Left lung (tissue), 10 donors: Measurements from ENCODE around the gene RAB5IF. TPM values are rescaled to one million over a fixed set of nuclear protein-coding genes. Genes with fewer than 3 reads are reported as not detected.

Source experiments
- ATAC-seq: fragments of 200-7000 bp; cut with Tn5 transposase; one replicate; pipeline ENCODE4 v1.9.1; 2020; ENCODE audit warnings: moderate library complexity
- DNase-seq, 4 donors: peaks; one replicate each; pipeline ENCODE4 v3.0.0-alpha.2; 2013 to 2020
- H3K27ac ChIP-seq, 2 donors: fragments of 200-600 bp; sonication (generic) in 1 of 2; one replicate each; pipeline versions ENCODE4 v1.5.0 to v1.8.0; 2020 to 2021
- H3K27me3 ChIP-seq, 2 donors: fragments of 200-600 bp; sonication (generic) in 1 of 2; one replicate each; pipeline versions ENCODE4 v1.5.0 to v1.8.0; 2020 to 2021
- H3K36me3 ChIP-seq, 2 donors: fragments of 200-600 bp; sonication (generic) in 1 of 2; one replicate each; pipeline versions ENCODE4 v1.5.0 to v1.8.0; 2020 to 2021
- H3K4me1 ChIP-seq, 2 donors: fragments of 200-600 bp; one replicate each; pipeline ENCODE4 v1.8.0; 2021
- H3K4me3 ChIP-seq, 2 donors: fragments of 200-600 bp; sonication (generic) in 1 of 2; one replicate each; pipeline versions ENCODE4 v1.5.0 to v1.8.0; 2020 to 2021; ENCODE audit warnings: mild to moderate bottlenecking in 1 of 2
- H3K9me3 ChIP-seq, 2 donors: fragments of 200-600 bp; sonication (generic) in 1 of 2; one replicate each; pipeline versions ENCODE4 v1.5.0 to v1.8.0; 2020 to 2021
- intact Hi-C, 2 donors: fragments of 100-400 bp; cut with DNase I; formaldehyde crosslinking; loops; one replicate each; pipeline versions ENCODE4 v1.11.2 to v1.14.2; 2022
- polyA plus RNA-seq, 6 donors: library from polyadenylated mRNA; unstranded; fragments of 120-200 nt; gene quantifications; one replicate each; pipeline ENCODE4 v1.2.1, GENCODE V29; 2013; ENCODE audit not compliant: insufficient read length in 6 of 6
- total RNA-seq, 2 donors: library from RNA; stranded (reverse); fragmentation: NEBNext Ultra II Directional; extraction: Animal tissue kit (Norgen Biotek cat#: 25700); gene quantifications; one replicate each; pipeline ENCODE4 v1.2.1, GENCODE V29; 2021
- TF ChIP-seq, protein P1 (sequence below), 2 donors: fragments of 200-600 bp; sonication (generic) in 1 of 2; IDR thresholded peaks; one replicate each; pipeline versions ENCODE4 v1.5.0 to v1.8.0; 2021; ENCODE audit warnings: antibody characterized with exemption in 2 of 2
- donor health status: DM: no; HTN: yes; CAD: no.
- donor health status: DM: no; HTN: no; CAD: no.

RAB5IF gene
- total and polyA plus RNA-seq, 8 donors = 42.2 to 167 (median 48.3) TPM

DNA sequence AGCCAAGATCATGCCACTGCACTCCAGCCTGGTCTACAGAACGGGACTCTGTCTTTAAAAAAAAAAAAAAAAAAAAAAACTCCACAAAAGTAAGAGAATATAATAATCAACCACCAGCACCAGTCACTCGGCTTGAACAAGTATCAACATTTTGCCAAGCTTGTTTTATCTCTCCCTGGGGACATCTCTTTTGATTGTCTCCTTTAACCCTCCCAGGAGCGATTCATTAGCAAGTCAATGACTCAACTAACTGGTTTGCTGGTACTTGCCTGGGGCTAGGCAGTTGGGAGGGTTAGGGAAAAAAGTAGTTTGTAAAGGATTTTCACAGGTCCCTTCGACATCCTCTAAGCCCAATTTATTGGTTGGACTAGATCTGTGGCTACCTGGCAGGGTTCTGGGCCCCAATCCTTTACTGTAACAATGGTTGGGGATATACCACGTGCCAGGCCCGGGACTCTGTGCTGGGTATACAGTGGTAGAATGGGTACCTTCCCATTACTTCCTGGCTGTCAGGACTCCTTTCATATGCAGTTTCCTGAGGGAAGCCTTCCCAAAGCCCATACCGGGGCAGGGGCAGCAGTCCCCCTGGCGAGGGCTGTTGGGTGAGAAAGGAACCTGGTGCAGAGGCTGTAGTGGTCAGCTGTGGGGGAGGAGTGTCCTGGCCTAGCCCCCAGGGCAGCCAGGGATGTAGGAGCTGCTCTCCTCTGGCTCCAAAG is 20.0 kb upstream of the RAB5IF start:
- intact Hi-C loops = no loop called here
- H3K4me3 ChIP-seq = no peak overlapping the region
- TF ChIP-seq, protein P1, sequence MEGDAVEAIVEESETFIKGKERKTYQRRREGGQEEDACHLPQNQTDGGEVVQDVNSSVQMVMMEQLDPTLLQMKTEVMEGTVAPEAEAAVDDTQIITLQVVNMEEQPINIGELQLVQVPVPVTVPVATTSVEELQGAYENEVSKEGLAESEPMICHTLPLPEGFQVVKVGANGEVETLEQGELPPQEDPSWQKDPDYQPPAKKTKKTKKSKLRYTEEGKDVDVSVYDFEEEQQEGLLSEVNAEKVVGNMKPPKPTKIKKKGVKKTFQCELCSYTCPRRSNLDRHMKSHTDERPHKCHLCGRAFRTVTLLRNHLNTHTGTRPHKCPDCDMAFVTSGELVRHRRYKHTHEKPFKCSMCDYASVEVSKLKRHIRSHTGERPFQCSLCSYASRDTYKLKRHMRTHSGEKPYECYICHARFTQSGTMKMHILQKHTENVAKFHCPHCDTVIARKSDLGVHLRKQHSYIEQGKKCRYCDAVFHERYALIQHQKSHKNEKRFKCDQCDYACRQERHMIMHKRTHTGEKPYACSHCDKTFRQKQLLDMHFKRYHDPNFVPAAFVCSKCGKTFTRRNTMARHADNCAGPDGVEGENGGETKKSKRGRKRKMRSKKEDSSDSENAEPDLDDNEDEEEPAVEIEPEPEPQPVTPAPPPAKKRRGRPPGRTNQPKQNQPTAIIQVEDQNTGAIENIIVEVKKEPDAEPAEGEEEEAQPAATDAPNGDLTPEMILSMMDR (IDR thresholded peaks at IDR 0.05) = no peak
- H3K4me1 ChIP-seq = peaks cover 0 to 9% of the 10 kb centered on the region in 2 donors
- no peak overlapping the region for H3K27ac ChIP-seq
- DNase-seq (no peak), ATAC-seq (no peak)
- peaks cover 0 to 33% of the 10 kb centered on the region in 2 donors for H3K36me3 ChIP-seq
- no peaks in the 10 kb centered on the region for H3K27me3 ChIP-seq
- H3K9me3 ChIP-seq = no peaks in the 10 kb centered on the region

DNA sequence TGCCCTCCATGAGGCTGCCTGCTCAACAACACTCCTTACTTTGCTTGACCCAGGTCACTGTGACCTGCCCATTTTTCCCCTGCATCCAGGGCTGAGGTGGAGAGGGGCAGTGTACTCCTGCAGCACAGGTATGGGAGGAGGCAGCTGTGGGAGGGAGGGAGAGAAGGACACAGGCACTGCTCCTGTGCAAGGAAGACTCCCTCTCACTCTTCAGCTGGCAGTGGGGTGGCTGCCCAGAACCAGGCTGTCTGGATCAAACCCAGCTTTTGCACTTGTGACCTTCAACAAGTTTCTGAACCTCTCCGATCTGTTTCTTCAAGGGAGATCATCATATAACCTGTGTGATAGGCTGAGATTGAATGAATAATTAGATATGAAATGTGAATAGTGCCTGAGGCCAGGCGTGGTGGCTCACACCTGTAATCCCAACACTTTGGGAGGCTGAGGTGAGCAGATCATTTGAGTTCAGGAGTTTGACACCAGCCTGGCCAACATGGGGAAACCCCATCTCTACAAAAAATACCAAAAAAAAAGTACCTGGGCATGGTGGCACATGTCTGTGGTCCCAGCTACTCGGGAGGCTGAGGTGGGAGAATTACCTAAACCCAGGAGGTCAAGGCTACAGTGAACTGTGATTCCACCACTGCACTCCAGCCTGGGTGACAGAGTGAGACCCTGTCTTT is 18.1 kb upstream of the RAB5IF start:
- Histone ChIP-seq H3K36me3 (peaks cover 0 to 27% of the 10 kb centered on the region in 2 donors), H3K4me3 (no peak overlapping the region), H3K27me3 (no peaks in the 10 kb centered on the region), H3K27ac (no peak overlapping the region), H3K9me3 (no peaks in the 10 kb centered on the region), H3K4me1 (peaks cover 0 to 9% of the 10 kb centered on the region in 2 donors)
- intact Hi-C loops = no loop called here
- ATAC-seq = no peak
- no peak for DNase-seq
- TF ChIP-seq, protein P1 (IDR thresholded peaks at IDR 0.05) = no peak

DNA sequence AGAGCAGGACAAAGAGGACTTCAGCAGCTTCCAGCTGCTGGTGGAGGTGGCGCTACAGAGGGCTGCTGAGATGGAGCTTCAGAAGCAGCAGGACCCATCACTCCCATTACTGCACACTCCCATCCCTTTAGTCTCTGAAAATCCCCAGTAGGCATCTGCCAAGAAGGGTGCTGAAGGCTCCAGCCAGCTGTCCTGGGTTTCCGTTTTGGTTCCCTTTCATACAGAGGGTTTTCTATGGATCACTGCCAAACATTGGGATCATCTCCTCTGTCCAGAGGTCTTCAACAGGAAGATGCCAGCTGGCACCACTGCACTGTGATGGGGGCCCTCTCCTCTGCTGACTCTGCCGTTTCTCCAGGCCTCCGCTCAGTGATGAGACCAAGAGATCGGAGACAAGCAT is 14.3 kb upstream of the RAB5IF start:
- no peaks in the 10 kb centered on the region for H3K27me3 ChIP-seq
- no peak overlapping the region for H3K4me3 ChIP-seq
- no peaks in the 10 kb centered on the region for H3K9me3 ChIP-seq
- H3K4me1 ChIP-seq = peaks cover 0 to 18% of the 10 kb centered on the region in 2 donors
- H3K27ac ChIP-seq = no peak overlapping the region
- intact Hi-C loops = loop anchor here in 1 of 2 donors (5.0 kb wide), 1 partner anchor 34 kb away; no protein-coding TSS in a partner anchor
- no peak for ATAC-seq
- peaks cover 0 to 20% of the 10 kb centered on the region in 2 donors for H3K36me3 ChIP-seq
- no peak for DNase-seq
- TF ChIP-seq, protein P1 (IDR thresholded peaks at IDR 0.05) = no peak

DNA sequence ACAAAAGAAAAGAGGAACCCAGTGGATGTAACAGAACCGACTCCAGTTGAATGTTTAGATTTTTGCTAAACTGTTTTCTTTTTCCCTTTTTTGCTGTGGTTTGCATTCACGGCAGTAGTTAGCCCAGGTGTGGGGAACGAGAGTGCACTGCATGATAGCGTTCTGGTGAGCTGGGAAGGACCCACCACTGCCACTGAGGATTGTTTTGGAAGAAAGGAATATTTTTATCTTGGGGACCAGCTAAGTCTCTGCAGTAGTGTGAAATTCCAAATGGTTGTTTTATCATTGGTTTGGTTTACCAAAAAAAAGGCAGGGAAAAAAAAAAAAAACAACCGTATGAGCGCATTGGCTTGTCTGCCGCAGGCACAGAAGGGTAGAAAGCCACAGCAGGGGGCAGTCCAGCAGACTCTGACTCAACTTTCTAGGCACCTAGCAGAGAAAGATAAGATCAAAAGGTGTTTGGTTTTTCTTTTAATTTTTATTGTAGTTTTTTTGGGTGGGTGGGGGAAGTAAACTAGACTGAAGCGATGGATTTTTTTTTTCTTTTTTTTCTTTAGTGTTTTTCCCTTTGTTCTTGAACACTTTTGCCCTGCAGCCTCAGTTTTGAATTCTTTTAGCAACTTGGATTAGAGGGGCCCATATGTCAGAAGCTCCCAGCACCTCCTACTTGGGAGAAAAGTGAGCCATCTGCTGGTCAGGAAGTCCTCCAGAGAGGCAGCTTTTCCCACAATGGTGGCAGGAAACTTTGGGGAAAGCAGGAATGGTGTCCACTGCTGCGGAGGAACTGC is 13.5 kb upstream of the RAB5IF start:
- Histone ChIP-seq H3K27ac (peak overlapping the region in 1 of 2 donors; percentile 23), H3K9me3 (no peaks in the 10 kb centered on the region), H3K4me1 (peaks cover 0 to 19% of the 10 kb centered on the region in 2 donors), H3K36me3 (peaks cover 0 to 20% of the 10 kb centered on the region in 2 donors), H3K27me3 (no peaks in the 10 kb centered on the region), H3K4me3 (no peak overlapping the region)
- DNase-seq = peak in 1 of 4 donors; percentile 55
- peak; percentile 53 for ATAC-seq
- TF ChIP-seq, protein P1 (IDR thresholded peaks at IDR 0.05) = peak in 1 of 2 donors; percentile 28
- intact Hi-C loops = loop anchor here in 1 of 2 donors (5.0 kb wide), 1 partner anchor 35 kb away; no protein-coding TSS in a partner anchor
